HuH-7.5 (cell line): ENCODE measurements around the gene CNEP1R1.
A peak's percentile ranks its signal among the peaks of the same experiment; 100 is the strongest.
"Not testable (repeated sequence)": the region's sequence is repeated elsewhere in the genome, so short reads cannot be mapped to it uniquely, and the experiment has no call there.

Experiments
- DNase-seq: peaks from one replicate; pipeline ENCODE4 v3.0.0; 2011; ENCODE audit warnings: low spot score

The CNEP1R1 gene

GRCh38 chr16:50024684-50025536 is at the start of gene CNEP1R1:
Gene CNEP1R1, plus strand, starts transcription at chr16:50025225. Its CDS starts 91 bp downstream, at chr16:50025316.
- peak; percentile 83 for DNase-seq

GRCh38 chr16:49977427-49977826 is 47.6 kb upstream of the CNEP1R1 start:
- DNase-seq, result no peak

GRCh38 chr16:49978569-49979326 is 46.3 kb upstream of the CNEP1R1 start:
- DNase-seq, result no peak

- DNase-seq, result no peak
Measured at GRCh38 chr16:49980166-49980565, 44.9 kb upstream of the CNEP1R1 start.

GRCh38 chr16:49986351-49987124 is 38.5 kb upstream of the CNEP1R1 start:
- no peak for DNase-seq

GRCh38 chr16:49987381-49987780 is 37.6 kb upstream of the CNEP1R1 start:
- DNase-seq, result no peak

- no peak for DNase-seq
Measured at GRCh38 chr16:49992825-49993224, 32.2 kb upstream of the CNEP1R1 start.

GRCh38 chr16:49993579-49993978 is 31.4 kb upstream of the CNEP1R1 start:
- no peak for DNase-seq

- DNase-seq, result no peak
Measured at GRCh38 chr16:49994006-49994405, 31.0 kb upstream of the CNEP1R1 start.

- DNase-seq, result no peak
Measured at GRCh38 chr16:49995720-49996119, 29.3 kb upstream of the CNEP1R1 start.

- no peak for DNase-seq
Measured at GRCh38 chr16:49997721-49998251, 27.2 kb upstream of the CNEP1R1 start.

- DNase-seq, result no peak
Measured at GRCh38 chr16:49998991-49999390, 26.0 kb upstream of the CNEP1R1 start.

GRCh38 chr16:50001144-50001543 is 23.9 kb upstream of the CNEP1R1 start:
- DNase-seq, result no peak

GRCh38 chr16:50002190-50002589 is 22.8 kb upstream of the CNEP1R1 start:
- no peak for DNase-seq

- no peak for DNase-seq
Measured at GRCh38 chr16:50004239-50004638, 20.8 kb upstream of the CNEP1R1 start.

GRCh38 chr16:50006964-50007363 is 18.1 kb upstream of the CNEP1R1 start:
- no peak for DNase-seq

GRCh38 chr16:50007744-50008143 is 17.3 kb upstream of the CNEP1R1 start:
- DNase-seq, result no peak

GRCh38 chr16:50010212-50010611 is 14.8 kb upstream of the CNEP1R1 start:
- no peak for DNase-seq

- no peak for DNase-seq
Measured at GRCh38 chr16:50011707-50012106, 13.3 kb upstream of the CNEP1R1 start.

- no peak for DNase-seq
Measured at GRCh38 chr16:50012182-50012581, 12.8 kb upstream of the CNEP1R1 start.

- DNase-seq, result not testable (repeated sequence)
Measured at GRCh38 chr16:50014211-50014610, 10.8 kb upstream of the CNEP1R1 start.

GRCh38 chr16:50015631-50016030 is 9.4 kb upstream of the CNEP1R1 start:
- no peak for DNase-seq
